RWPE2 (cell line): Measurements from ENCODE around the gene MAF.
A peak's percentile ranks its signal among the peaks of the same experiment; 100 is the strongest.

Source experiments
- ATAC-seq: fragments of 200-7000 bp; cut with Tn5 transposase; 3 replicates; pipeline ENCODE4 v1.9.1; 2021; ENCODE audit warnings: low read depth
- DNase-seq: peaks from one replicate; pipeline ENCODE4 v3.0.0-alpha.2; 2020; ENCODE audit warnings: low spot score
- H3K27ac ChIP-seq: fragments of 450-650 bp; 2 replicates; pipeline ENCODE4 v1.5.1; 2017; ENCODE audit warnings: mild to moderate bottlenecking; ENCODE audit not compliant: poor library complexity, severe bottlenecking
- H3K27me3 ChIP-seq: fragments of 250-450 bp; sonication (Bioruptor Pico); 2 replicates; pipeline ENCODE4 v1.5.1; 2021; ENCODE audit warnings: mild to moderate bottlenecking, moderate library complexity; ENCODE audit not compliant: insufficient read depth, poor library complexity, severe bottlenecking
- H3K36me3 ChIP-seq: fragments of 250-450 bp; sonication (Bioruptor Pico); 2 replicates; pipeline ENCODE4 v1.5.1; 2020; ENCODE audit warnings: low read depth, mild to moderate bottlenecking, moderate library complexity
- H3K4me1 ChIP-seq: fragments of 250-450 bp; sonication (Bioruptor Pico); 2 replicates; pipeline ENCODE4 v1.5.1; 2021; ENCODE audit warnings: mild to moderate bottlenecking, moderate library complexity; ENCODE audit not compliant: insufficient read depth, poor library complexity, severe bottlenecking
- H3K4me3 ChIP-seq: fragments of 250-450 bp; sonication (Bioruptor Pico); 2 replicates; pipeline ENCODE4 v1.5.1; 2021; ENCODE audit warnings: mild to moderate bottlenecking, moderate library complexity; ENCODE audit not compliant: severe bottlenecking
- H3K9me3 ChIP-seq: fragments of 250-450 bp; sonication (Bioruptor Pico); 2 replicates; pipeline ENCODE4 v1.5.1; 2021; ENCODE audit warnings: mild to moderate bottlenecking, moderate library complexity; ENCODE audit not compliant: severe bottlenecking
- TF ChIP-seq, protein P1 (sequence below): fragments of 450-650 bp; IDR thresholded peaks from one replicate; pipeline ENCODE4 v1.5.1; 2017; ENCODE audit warnings: mild to moderate bottlenecking, moderate library complexity; ENCODE audit not compliant: poor library complexity, severe bottlenecking

The MAF gene

DNA sequence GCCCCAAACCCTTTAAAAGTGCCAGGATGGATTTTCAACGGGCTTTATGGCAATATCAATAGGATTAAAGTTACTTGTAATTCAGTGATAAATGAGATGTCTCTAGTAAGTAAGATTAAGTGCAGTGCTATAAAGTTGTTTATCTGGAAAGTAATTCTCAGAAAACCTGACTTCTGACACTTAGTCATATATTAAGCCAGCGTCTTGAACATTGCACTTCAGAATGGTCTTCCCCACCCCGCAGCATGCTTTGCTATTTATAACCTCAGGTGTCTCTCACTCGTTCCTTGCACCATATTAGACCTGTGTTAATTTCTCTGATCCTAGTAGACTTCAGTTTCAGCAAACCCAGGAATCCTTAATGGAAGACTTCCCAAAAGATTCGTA is 2.1 kb upstream of the MAF start:
- Histone ChIP-seq H3K27me3 (peaks cover 5% of the 10 kb centered on the region), H3K4me3 (no peak overlapping the region), H3K9me3 (no peaks in the 10 kb centered on the region), H3K36me3 (no peaks in the 10 kb centered on the region), H3K27ac (no peak overlapping the region), H3K4me1 (peaks cover 18% of the 10 kb centered on the region)
- ATAC-seq: no peak
- DNase-seq: no peak
- TF ChIP-seq, protein P1, sequence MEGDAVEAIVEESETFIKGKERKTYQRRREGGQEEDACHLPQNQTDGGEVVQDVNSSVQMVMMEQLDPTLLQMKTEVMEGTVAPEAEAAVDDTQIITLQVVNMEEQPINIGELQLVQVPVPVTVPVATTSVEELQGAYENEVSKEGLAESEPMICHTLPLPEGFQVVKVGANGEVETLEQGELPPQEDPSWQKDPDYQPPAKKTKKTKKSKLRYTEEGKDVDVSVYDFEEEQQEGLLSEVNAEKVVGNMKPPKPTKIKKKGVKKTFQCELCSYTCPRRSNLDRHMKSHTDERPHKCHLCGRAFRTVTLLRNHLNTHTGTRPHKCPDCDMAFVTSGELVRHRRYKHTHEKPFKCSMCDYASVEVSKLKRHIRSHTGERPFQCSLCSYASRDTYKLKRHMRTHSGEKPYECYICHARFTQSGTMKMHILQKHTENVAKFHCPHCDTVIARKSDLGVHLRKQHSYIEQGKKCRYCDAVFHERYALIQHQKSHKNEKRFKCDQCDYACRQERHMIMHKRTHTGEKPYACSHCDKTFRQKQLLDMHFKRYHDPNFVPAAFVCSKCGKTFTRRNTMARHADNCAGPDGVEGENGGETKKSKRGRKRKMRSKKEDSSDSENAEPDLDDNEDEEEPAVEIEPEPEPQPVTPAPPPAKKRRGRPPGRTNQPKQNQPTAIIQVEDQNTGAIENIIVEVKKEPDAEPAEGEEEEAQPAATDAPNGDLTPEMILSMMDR: no peak

DNA sequence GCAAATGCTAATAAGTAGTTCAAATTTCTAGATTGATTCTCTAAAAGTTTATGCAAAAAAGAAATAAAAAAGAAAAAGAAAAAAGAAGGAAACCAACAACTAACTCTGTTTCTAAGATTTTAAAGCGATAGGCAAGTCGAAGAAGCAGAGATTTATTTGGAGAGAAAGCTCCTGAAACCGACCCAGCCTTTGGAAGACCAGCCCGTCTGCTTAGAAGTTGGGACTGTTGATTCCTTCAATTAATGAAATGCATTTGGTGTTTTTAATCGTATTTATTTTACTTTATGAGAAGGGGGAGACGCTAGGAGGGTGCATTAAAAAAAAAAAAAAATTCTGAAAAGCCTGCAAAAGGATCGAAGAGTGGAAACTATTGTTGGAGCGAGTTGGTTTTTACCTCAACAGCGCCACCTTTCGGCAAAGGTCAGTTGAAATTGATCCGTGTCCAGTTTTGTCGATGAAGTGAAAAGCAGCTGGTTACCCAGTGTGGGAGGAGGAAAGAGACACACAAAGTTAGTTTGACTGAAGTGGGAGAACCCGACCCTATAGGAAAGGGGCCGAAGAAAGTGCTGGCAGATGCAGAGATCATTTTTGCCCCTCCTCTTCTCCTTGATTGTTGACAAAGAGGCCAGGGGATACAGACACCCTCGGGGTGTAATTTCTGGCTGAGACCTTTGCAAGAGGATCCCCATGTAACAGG is 1.5 kb upstream of the MAF start:
- Histone ChIP-seq H3K4me3 (peak overlapping the region; percentile 47), H3K36me3 (no peaks in the 10 kb centered on the region), H3K9me3 (no peaks in the 10 kb centered on the region), H3K27me3 (peaks cover 5% of the 10 kb centered on the region), H3K27ac (no peak overlapping the region), H3K4me1 (peaks cover 13% of the 10 kb centered on the region)
- DNase-seq: no peak
- ATAC-seq: no peak
- TF ChIP-seq, protein P1: peak; percentile 89

DNA sequence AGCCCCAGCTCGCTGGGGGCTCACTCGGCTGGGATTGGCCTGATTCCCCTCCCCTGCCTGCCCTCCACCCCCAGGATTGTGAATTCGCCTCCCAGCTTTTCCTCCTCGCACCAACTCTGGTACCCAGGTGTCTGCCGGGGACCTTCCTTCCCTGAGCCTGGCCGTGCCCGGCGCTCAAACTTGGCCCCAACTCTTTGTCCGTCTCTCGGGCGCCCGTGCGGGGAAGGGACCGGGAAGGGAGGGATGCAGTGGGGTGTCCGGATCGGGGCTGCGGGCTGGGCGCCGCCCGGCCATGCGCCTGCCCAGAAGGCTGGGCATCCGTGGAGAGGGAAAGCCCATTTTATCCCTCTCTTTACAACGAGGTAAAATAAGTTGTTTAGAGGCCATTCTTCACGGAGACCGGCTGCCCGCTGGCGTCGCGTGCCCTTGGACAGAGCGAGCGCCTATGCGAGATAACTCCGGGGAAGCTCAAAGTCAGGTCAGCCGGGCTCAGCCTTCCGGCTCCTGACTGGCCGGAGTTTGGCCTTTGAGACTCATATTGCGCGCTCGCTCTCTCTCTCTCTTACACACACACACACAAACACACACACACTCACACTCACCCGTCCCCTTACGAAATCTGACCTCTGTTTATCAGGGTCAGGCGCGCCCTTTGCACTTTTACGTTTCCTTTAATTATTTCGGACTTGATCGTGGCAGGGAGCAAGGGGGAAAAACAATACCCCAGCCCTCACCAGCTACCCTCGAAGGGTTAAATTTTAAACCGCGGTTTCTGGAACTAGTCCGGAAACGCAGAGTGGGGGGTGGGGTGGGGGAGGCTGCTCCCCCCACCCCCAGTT is 774 bp upstream of the MAF start:
- Histone ChIP-seq H3K9me3 (no peaks in the 10 kb centered on the region), H3K4me3 (peak overlapping the region; percentile 47), H3K4me1 (peaks cover 11% of the 10 kb centered on the region), H3K27me3 (peaks cover 5% of the 10 kb centered on the region), H3K36me3 (no peaks in the 10 kb centered on the region), H3K27ac (peak overlapping the region; percentile 15)
- DNase-seq (no peak), ATAC-seq (peak; percentile 35)
- TF ChIP-seq, protein P1: no peak

DNA sequence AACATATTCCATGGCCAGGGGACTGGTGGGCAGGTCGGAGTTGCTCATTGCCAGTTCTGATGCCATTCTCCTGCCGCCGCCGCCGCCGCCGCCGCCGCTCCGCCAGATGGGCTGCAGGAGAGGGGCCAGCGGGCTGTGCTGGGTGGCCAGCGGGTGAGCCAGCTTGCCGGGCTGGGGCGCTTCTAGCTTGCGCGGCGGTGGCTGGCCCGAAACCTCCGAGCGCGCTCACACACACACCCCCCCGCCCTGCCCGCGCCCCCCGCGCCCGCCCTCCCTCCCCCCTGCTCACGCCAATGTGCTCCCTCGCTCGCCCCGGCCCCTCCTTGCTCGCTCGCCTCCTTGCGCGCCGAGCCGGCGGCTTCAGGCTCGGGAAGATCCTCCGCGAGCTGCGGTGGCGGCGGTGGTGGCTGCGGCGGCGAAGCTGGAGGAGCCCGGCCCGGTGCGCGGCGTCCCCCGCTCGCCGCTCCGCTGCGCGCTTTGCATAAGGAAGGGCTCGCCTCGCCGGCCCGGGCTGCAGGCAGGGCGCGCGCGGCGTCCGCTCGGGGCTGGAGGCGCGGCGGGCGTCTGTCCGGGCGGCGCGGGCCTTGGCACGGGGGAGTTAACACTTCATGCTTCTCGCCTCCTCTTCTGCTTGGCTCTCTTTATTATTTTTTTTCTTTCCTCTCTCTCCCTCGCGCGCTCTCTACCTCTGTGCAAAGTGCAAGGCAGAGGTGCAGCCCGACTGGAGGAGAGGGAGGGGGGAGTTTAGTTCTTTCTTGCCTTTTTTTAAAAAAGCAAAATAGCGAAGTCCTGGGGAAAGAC is 500 bp downstream of the MAF start:
- ATAC-seq: peak; percentile 50
- Histone ChIP-seq H3K4me3 (peak overlapping the region; percentile 47), H3K36me3 (no peaks in the 10 kb centered on the region), H3K4me1 (peaks cover 3% of the 10 kb centered on the region), H3K27ac (peak overlapping the region; percentile 15), H3K27me3 (peaks cover 5% of the 10 kb centered on the region), H3K9me3 (no peaks in the 10 kb centered on the region)
- TF ChIP-seq, protein P1: no peak
- DNase-seq: no peak
